Measurements from ENCODE around the gene ADAM33. TPM values are rescaled to one million over a fixed set of nuclear protein-coding genes. Genes with fewer than 3 reads are reported as not detected.

Gene ADAM33
- total RNA-seq, 1 experiment from 2014 or later = not detected

DNA sequence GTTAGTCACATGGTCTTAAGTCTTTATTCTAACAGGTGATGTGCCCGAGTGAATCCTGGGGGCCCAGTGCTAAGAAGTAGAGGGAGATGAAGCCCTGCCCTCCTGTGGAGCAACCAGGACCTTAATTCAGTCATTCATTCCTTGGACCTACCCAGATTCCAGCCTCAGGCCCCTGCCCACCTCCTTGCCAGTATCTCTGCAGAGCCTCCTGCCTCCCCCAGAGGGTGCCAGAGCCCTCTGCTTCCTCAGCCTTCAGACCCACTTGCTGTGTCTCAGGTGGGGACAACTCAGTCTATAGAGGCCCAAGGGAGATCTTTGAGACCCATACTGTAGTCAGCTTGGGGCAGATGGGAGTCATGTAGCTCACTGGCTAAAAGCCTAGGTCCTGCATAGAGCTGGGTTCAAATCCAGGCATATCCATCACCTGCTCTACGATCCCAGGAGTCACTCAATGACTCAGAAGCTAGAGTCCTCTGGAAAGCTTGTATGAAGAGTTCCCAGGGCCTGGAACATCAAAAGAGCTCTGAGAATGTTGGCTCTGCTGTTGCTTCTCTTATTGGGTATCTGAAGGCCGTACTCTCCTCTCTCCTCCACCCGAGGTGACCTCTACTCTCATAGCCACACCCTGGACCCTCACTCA, 34.5 kb upstream of the ADAM33 start:
- Histone ChIP-seq H3K27ac (ENCODE audit: low read depth, low read length) (no peak overlapping the region), H3K4me1 (ENCODE audit: control insufficient read depth in 1 of 2, insufficient read depth in 2 of 2, low read length in 2 of 2) (0 out of 4 replicates have a peak, but pooled peaks cover 0 to 4% of the 10 kb centered on the region in 2 experiments), H2AFZ (ENCODE audit: low read depth, low read length, poor library complexity, severe bottlenecking) (peak overlapping the region; percentile 18), H3K79me2 (ENCODE audit: insufficient read depth, low read length) (no peaks in the 10 kb centered on the region), H3K4me3 (replicated peaks in 1 of 2; ENCODE audit: low read depth in 1 of 2, low read length in 2 of 2) (no peak overlapping the region), H3K27me3 (ENCODE audit: insufficient read depth, low read length) (peaks cover 7% of the 10 kb centered on the region), H3K36me3 (ENCODE audit: control insufficient read depth in 1 of 2, insufficient read depth in 2 of 2, low read length in 2 of 2) (no peaks in the 10 kb centered on the region), H3K9me3 (ENCODE audit: control insufficient read depth in 1 of 2, insufficient read depth in 1 of 2, low read depth in 1 of 2, low read length in 2 of 2) (no peaks in the 10 kb centered on the region), H4K20me1 (ENCODE audit: insufficient read depth) (no peaks in the 10 kb centered on the region), H3K4me2 (ENCODE audit: low read length) (no peak overlapping the region), H3K9ac (ENCODE audit: low read length) (no peak overlapping the region), H3K9me2 (ENCODE audit: insufficient read depth) (no peaks in the 10 kb centered on the region)
- ATAC-seq (peak; percentile 100), DNase-seq (ENCODE audit: low read depth, low spot score) (peak; percentile 51)
- POLR2A ChIA-PET = interaction anchor here (1.5 kb wide), 1 partner anchor 65 kb away, joined by 3 read pairs; the partner anchor contains the start of gene SPEF1
- CTCF ChIA-PET = interaction anchor here (0.7 to 2.3 kb wide), 9 partner anchors 30 to 369 kb away, joined by 3 to 24 read pairs (median 5); partner anchors contain the start of genes ADISSP, CENPB and SPEF1
- intact Hi-C loops (cut with micrococcal nuclease) = loop anchor here (1.0 to 5.0 kb wide), 4 partner anchors 52 to 376 kb away; partner anchors contain the start of gene SPEF1
- TF ChIP-seq RAD21 (IDR thresholded peaks at IDR 0.05; ENCODE audit: low read depth) = peak; percentile 93
- TF ChIP-seq, protein P1, sequence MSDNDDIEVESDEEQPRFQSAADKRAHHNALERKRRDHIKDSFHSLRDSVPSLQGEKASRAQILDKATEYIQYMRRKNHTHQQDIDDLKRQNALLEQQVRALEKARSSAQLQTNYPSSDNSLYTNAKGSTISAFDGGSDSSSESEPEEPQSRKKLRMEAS (IDR thresholded peaks at IDR 0.05) = no peak
- no peak for TF ChIP-seq SIN3A (IDR thresholded peaks at IDR 0.05; ENCODE audit: low read depth)
- TF ChIP-seq SP1 (IDR thresholded peaks at IDR 0.05; ENCODE audit: low read depth) = no peak
- no peak for TF ChIP-seq POLR2A (IDR thresholded peaks at IDR 0.05; ENCODE audit: borderline replicate concordance, extremely low read depth, insufficient read depth, insufficient read length)
- TF ChIP-seq, protein P2, sequence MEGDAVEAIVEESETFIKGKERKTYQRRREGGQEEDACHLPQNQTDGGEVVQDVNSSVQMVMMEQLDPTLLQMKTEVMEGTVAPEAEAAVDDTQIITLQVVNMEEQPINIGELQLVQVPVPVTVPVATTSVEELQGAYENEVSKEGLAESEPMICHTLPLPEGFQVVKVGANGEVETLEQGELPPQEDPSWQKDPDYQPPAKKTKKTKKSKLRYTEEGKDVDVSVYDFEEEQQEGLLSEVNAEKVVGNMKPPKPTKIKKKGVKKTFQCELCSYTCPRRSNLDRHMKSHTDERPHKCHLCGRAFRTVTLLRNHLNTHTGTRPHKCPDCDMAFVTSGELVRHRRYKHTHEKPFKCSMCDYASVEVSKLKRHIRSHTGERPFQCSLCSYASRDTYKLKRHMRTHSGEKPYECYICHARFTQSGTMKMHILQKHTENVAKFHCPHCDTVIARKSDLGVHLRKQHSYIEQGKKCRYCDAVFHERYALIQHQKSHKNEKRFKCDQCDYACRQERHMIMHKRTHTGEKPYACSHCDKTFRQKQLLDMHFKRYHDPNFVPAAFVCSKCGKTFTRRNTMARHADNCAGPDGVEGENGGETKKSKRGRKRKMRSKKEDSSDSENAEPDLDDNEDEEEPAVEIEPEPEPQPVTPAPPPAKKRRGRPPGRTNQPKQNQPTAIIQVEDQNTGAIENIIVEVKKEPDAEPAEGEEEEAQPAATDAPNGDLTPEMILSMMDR (IDR thresholded peaks at IDR 0.05 in 2 of 3, conservative IDR thresholded peaks at IDR 0.05 in 1 of 3; ENCODE audit: borderline replicate concordance in 1 of 3, insufficient read depth in 1 of 3, low read depth in 2 of 3, low read length in 2 of 3) = peak; percentile 85 to 94 (median 91)
- TF ChIP-seq CBX3 (IDR thresholded peaks at IDR 0.05; ENCODE audit: low read depth) = no peak
- no peak for TF ChIP-seq FOSL1 (IDR thresholded peaks at IDR 0.05; ENCODE audit: low read depth)
- no peak for TF ChIP-seq SRF (IDR thresholded peaks at IDR 0.05; ENCODE audit: low read depth)
- TF ChIP-seq EZH2phosphoT487 (IDR thresholded peaks at IDR 0.05; ENCODE audit: borderline replicate concordance) = no peak
- no peak for TF ChIP-seq ZFX (IDR thresholded peaks at IDR 0.05)
- RAD21 ChIA-PET (ENCODE audit: low non-redundant PET in 1 of 2, low total read pairs in 2 of 2, uncharacterized antibody in 2 of 2, unreplicated experiment in 2 of 2) = interaction anchor here (0.7 to 1.3 kb wide), 5 partner anchors 29 to 102 kb away, joined by 3 to 4 read pairs (median 3); partner anchors contain the start of gene SPEF1 (in 1 of the 2)
- BruUV-seq (replicated peaks) = no TSS peak

Measured in HCT116 (cell line).